Femur (tissue), 1 donor: ENCODE results near the gene KIAA1191.

Source experiments
- DNase-seq: peaks from one replicate; pipeline ENCODE4 v3.0.0-alpha.2; 2017

Gene KIAA1191

DNA sequence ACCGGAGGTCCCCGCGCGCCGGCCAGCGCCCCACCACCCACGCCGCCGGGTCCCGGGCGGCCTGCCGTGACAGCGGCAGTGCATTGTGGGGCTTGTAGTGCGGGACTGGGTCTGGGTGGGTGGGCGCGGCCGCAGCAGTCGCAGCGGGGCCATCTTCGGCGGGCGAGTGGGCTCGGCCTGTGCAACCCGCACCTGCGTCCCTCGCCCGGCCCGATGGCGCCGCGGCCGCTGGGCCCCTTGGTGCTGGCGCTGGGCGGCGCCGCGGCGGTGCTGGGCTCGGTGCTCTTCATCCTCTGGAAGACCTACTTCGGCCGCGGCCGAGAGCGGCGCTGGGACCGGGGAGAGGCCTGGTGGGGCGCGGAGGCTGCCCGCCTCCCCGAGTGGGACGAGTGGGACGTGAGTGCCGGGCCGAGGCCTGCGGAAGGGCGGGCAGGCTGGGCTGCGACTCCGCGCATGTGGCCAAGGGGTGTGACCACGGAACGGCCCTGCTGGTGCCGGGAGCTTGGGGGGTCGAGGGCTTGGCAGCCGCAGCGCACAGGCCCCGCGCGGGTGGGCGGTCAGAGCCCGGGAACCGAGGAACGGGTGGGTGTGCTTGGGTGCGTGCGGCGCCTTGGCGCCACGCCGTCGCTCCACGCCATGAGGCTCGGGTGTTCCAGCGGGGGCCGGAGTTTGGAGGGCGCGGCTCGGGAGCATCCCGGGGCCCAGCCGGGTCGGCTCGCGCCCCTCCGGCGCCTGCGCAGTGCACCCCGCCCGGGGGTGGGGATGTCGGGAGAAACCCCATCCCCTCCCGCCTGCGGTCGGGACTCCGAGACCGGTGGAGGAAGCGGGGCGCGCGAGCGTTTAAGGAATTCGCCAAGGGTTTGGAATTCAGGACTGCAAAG, 4.0 kb upstream of the KIAA1191 start, which contains the start of gene ARL10:
Gene ARL10, plus strand, starts transcription at position 137 of the 881 bp plus-strand sequence. Its CDS starts 77 bp downstream, at position 214.
- DNase-seq = peak; percentile 73

DNA sequence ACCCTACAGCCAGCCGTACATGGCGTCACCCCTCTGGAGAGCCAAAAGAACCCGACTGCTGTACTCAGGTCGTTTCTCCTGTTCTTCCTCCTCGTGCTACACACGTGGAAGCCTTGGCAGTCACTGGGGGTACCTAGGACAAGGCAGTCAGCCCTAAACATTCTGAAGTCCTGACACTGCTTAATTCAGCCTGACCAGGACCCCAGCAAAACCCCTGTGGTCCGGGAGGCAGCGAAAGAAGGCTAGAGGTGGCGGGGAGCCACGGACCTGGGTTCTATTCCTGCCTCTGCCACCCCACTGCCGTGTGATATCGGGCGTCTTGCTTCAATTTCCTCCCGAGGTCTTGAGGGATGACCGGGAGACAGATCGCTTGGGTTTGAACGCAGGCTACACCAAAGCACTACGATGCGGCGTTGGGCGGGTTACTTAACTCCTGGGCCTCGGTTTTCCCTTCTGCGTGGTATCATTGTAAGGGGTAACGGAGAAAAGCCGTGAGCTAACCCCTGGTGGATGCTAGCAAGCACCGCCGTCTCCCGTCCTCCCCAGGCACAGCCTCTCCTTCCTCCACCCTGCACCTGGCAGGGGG, 3.3 kb upstream of the KIAA1191 start:
- no peak for DNase-seq

DNA sequence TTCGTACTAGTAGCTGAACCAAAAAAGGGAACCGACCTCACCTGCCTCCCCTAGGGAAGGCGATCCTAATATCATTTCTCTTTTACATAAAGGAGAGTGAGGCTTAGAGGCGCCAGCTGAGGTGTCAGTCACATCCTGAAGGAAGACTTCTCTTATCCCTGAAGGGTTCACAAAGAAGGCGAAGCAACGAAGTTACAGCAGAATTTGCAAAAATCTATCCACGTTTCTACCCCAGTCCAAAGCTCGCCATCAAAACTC, 598 bp upstream of the KIAA1191 start:
- no peak for DNase-seq

DNA sequence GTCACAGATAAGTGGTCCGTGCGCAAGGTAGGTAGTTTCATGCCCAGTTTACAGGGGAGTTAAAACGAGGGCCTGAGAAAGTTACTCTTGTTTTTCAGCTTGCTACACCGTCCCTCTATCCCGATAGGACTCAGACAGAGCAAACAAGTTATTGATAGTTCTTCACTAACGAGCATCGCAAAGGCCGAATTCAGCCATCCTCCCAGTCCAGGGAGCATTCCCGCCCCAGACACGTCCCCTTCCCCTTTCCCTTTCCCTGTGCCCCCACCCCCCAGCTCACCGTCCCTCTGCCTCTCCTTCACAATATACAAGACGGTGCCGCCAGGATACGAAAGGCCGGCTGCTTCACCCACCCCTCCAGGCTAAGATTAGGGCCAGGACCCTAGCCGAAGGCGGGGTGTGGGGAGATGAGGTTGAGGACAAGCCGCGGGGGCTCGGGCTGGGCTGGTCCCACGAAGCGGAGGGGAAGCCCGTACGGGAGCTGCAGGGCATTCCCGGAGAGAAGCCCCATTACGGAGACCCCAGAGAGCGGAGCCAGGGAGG, 599 bp downstream of the KIAA1191 start:
- no peak for DNase-seq

DNA sequence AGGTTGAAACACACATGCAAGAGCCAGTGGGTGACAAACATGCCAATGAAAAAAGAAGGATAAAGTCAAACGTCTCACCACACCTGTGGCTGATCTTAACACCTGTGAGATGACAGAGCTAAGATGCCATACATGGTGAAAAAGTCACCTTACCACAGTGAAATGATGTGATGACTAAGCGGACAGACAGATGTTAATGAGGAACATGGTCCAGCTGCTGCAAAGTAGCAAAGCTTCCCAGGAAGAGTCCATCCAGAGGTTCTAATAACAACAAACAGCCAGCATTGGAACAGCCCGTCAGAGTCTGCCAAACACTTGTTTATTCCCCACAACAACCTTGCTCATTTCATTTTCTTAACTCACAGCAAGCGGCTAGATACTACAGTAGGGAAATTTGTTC, 1.9 kb downstream of the KIAA1191 start:
- DNase-seq = no peak

DNA sequence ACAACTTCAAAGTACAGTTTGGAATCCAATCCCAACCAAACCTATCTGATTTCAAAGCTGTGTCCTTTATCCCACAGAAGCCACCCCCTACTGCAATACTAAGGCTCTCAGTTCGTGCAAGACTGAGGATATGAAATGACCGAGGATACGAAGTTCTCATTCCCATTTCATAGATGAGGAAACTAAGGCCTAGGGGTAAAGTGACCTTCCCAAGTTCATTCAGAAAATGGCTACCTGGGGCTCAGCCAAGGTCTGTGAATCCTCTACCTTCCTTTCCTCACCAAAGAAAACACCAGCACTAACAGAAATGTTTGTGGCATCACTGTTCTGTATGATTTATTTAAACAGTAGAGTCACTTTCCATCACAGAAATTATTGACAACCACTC, 5.4 kb downstream of the KIAA1191 start:
- DNase-seq = no peak

DNA sequence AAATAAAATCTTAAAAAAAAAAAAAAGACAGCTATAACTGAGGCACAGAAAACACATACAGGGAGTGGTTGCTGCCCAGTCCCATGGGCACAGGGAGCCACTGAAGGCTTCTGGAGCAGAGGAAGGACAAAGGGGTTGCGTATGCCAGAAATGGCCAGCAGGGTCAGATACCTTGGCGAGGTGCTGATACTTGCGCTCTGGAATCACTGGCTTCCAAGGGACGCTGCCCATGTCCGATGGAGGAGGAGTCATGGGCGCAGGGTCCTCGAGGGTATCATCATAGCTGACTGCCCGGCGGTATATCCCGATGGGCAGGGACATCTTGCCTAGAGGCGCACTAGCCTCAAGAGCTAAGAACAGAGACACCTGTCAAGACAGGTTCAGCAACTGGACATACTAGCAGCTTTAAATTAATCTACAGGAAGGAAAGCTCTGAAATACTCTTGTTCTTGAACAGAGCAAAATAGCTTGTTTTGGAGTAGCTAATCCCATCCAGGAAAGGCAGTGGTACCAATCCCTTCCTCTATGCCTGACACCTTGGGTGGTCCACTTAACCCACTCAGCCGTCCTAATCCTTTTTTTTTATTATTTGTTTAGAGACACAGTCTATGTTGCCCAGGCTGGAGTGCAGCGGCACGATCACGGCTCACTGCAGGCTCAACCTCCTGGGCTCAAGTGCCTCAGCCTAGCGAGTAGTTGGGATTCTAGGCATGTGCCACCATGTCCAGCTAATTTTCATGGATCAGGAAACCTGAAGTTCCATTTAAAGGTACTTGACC, 6.0 kb downstream of the KIAA1191 start:
- DNase-seq = no peak

DNA sequence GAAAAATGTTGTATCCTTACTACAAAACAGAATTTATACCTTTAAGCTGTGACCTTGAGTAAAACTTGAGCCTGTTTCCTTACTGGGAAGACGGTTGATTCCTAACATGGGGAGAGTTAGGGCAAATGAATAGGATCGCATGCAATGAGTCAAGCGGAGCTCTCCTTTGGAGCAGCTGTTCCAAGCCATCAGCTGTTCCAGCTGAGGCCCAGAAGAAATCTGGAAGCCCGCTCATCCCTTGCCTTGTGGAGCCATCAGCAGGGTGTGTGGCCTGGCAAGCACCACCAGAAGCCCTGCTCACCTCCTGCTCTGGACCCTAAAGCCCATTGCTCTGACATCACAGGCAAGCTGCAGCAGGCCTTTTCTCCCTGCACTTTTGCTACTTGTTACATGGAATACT, 8.0 kb downstream of the KIAA1191 start:
- DNase-seq = peak; percentile 46

DNA sequence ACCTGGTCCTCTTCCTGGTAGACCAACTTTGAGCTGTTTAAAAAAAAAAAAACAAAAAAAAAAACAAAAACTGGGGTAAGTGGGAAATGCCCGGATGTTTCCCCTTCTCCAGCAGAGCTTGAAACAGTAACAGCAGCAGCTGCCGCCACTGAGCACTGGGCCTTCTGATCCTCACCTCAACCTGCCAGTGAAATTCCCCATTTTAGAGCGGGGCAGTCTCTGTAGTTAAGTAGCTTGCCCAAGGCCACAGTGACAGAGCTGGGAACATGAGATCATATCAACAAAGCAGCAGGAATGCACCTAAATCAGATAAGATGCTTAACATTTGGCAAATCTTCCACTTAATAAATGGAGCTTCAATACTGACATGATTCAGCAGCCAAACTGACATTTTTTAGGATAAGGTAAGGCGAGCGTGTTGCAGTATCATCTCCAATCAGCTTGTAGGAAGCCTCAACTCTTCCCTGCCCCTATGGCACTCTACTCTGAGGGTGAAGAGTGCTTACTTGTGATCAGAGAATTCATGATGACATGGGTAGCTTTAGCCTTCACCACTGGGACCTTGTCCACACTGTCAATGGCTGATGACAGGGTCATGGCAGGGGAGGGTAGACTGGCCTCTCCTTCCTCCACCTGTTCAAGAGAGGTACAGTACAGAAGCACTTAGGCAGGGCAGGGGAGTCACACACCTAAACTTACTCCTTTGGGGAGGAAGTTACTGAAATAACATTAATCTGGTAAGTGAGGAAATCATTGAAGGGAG, 9.3 kb downstream of the KIAA1191 start:
- no peak for DNase-seq

DNA sequence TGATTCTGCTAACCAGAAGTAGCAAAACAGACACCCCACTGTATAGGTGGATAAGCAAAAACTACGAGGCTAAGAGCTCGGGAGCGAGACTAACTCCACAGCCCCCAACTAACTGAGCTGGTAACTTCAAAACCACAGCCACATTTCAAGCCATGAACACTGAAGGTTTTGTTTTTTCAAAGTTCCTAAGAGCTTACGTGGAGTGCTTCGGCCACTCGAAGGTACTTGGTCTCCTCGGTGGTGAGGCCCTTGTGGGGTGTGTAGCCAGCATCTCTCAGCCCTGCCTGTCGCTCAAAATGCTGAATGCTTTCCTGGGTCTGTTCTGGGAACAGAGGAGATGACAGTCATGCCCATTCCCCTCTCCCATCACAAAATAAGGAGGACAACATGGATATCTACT, 11.1 kb downstream of the KIAA1191 start:
- DNase-seq = no peak

DNA sequence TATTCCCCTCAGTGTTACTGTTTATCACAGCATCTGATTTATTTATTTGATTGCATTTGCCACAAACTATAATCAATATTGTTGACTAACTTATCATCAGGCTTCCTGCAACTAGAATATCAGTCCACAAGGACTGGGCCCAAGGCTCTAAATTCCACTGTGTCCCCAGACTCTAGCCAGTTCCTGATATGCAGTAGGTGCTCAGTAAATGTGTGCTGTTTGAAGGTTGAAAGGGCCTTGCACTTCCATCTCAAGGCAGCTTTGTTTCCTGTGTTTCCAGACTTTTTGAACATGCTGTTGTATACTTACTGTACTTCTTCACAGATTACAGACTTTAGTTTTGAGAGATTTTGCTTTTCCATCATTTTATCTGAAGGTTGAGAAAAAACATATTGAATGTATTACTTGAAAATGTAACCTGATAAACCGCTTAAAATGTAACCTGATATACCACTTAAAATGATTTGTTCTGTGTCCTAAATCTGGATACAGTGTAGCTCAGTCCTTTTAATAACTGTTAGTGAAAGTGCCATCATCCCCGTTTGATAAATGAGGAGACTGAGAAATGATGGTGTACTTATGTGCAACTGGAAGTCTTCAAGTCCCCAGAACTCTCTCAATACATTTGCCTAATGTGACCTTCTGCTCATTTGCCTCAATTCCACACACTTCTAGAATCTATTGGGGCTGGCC, 18.7 kb downstream of the KIAA1191 start:
- no peak for DNase-seq

DNA sequence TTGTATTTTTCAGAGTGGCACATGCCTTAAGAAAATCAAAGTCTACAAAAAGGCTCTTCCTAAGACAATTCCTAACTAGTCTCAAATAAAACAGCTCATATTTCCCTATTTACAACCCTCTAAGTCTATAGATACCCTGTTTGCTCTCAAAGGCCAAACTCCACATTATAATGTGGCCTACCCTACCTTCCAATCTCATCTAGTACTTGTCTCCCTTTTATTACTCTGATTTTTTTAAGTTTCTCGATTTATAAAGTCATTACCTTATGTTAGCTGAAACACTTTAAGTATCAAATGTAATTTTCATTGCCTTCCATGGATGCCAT, 19.4 kb downstream of the KIAA1191 start:
- no peak for DNase-seq

DNA sequence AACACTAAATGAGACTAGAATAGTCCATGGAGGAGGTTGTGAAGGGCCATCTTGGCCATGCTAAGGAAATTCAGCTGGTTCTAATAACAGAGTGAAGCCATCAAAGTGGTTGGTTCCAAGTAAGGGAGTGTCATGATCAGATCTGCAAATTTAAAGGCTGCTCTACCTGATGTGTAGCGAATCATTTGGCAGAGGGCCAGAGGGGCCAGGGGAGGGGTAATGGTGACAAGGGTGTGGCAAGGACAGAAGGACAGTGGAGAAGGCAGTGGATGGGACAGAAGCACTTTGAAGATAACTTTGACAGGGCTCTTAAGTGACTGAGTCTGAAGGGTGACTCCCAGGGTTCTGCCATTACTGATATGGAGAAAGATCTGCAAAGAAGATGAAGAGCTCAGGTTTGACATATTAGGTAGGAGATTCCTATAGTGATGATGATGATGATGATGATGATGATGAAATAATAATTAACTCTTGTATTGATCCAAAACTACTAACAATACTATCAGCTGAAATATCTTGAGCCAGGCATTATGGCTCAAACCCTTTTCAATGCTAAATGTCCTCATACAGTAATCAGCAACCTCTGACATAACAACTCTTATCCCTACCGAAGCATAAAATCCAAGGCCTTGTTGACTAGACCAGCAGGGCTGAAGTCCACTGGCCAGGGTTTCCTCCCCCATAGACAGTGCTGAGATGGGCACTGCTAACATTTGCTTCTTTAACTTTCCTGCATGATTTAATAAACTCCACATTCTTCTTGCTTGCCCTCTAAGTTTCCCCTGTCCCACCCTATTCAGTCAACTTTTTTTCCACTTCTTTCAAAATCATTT, 20.0 kb downstream of the KIAA1191 start:
- DNase-seq = no peak

DNA sequence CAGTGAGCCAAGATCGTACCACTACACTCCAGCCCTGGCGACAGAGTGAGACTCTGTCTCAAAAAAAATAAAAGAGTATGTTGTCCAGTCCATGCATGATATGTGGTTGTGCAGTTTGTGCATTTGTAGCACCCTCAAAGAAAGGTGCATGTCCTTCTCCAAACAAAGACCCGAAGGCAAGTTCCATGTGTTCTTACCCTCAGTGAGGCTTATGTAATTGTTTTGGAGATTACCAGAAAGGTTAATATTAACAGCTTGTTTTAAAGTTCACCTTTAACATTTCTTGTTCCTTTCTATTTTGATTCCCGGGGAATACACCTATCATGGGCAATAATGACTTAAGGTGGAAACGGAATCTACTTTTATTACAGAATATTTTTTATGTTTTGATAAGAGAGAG, 22.3 kb downstream of the KIAA1191 start:
- DNase-seq = no peak

DNA sequence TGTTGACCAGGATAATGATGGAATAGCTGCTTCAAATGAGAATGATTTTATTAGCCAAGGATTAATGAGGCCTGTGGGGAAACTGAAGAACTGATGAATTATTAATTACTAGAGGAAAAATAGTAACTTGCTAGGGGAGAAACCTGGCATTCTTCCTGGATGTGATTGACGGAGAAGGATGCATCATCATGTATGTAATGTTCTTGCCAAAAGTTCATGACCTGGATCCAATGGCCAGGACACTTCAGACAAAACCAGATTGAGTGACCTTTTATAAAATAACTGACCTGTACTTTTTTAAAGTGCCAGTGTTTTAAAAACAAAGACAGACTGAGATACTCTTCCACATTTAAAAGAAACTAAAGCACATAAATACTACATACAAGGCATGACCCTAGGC, 23.7 kb downstream of the KIAA1191 start:
- DNase-seq = no peak

DNA sequence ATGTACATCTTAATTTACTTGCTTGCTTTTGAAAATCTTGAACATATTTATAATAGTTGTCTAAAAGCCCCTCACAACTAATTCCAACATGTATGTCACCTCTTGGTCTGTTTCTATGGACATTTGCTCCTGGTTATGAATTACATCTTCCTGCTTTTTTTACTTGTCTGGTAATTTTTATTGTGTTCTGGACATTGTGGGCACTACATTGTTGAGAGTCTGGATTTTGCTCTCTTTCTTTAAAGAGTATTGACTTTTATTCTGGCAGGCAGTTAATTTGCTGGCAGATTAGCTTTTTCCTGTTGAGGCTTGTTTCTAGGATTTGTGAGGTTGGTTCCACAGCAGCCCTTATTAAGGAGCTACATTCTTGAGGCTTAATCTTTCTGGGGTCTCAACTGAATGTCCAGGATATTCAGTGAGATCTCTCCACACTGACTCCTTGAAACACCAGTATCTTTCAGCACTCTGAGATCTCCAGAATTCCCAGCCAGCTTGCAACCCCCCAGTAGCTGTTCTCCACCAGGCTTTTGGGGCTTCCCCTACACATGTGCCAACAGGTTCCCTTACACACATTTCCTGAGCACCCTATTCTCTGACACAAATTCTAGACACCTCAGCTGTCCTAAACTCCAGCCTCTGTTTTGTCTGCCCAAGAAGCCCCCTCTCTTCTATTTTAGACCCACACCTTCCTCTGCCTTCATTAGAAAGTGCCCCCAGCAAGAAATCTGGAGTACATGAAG, 27.4 kb downstream of the KIAA1191 start:
- DNase-seq = no peak

DNA sequence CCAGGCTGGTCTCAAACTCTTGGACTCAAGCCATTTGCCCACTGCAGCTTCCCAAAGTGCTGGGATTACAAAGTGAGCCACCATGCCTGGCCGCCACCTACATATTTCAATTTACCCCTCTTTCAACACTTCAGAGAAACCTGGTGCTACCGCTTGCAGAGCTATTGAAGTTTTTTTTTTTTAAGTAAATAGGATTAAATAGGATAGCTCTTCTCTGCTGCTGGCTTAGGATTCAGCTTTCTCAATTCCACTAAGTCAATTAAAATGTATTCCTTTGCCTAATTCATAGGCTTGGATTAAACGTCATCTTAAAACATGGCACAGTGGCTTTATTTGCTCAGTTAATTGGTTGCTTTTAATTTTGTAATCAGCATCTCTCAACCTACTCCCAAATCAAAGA, 41.0 kb downstream of the KIAA1191 start:
- no peak for DNase-seq

DNA sequence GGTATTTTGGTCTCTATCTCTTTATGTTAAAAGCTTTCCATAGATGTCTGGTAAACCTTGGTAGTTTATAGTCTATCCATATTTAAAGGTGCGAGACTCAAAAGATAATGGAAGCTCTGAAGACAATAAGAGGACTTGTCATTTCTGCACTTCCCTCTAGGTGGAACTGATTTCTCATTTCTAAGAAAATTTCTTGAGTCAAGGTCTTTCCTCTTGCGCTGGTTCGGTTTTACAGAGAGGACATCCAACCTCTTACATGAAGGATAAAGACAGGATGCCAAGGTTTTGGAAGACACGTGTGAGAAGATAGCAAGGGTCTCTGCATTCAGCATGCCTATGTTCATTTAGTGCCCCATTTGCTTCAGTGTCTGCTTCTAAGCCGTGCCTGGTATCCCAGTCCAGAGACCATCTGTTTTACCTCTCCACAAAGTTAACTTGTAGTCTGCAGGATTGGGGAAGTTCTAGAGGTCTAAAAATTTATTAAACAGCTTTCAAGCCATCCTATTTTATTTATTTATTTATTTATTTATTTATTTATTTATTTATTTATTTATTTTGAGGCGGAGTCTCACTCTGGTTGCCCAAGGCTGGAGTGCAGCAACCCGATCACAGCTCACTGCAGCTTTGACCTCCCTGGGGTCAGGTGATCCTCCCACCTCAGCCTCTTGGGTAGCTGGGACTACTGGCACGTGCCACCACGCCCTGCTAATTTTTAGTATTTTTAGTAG, 41.6 kb downstream of the KIAA1191 start:
- no peak for DNase-seq

DNA sequence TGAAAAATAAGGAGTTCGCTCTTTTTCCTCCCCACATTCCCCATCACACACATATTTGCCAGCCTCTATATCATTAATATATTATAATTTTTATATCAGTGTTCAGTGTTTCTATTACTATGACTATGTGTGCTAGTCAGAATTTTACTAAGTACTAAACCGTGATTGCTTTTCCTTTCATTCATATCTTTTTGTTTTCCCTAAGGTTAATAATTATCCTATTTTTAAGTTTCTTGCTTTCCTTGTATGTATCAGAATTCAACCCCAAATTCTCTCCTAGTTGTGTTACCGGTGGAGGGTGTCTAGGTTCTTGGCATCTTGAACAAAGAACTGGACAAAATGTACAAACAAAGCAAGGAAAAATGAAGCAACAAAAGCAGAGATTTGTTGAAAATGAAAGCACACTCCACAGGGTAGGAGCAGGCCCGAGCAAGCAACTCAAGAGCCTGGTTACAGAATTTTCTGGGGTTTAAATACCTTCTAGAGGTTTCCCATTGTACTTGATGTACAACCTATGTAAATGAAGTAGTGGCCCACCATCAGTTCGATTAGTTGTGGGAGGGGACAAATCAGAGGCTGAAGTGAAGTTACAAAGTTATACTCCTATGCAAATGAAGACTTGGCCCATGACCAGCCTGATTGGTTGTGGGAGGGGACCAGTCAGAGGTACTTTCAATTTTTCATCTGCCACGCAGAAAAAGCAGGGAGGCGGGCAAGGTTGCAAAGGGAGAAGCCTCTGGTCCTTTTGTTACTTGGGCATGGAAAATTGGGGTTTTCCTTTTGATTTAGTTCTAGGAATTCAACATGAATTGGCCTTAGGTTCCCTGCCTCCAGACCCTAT, 43.8 kb downstream of the KIAA1191 start:
- no peak for DNase-seq
